HG03460 (cell line): Measurements from ENCODE around the gene MINDY4.
"Not testable (repeated sequence)": the region's sequence is repeated elsewhere in the genome, so short reads cannot be mapped to it uniquely, and the experiment has no call there.

Experiments used
- ATAC-seq: cut with Tn5 transposase; IDR thresholded peaks from one replicate; pipeline ENCODE4 v1.9.1; 2021; ENCODE audit not compliant: unreplicated experiment

MINDY4 gene

DNA sequence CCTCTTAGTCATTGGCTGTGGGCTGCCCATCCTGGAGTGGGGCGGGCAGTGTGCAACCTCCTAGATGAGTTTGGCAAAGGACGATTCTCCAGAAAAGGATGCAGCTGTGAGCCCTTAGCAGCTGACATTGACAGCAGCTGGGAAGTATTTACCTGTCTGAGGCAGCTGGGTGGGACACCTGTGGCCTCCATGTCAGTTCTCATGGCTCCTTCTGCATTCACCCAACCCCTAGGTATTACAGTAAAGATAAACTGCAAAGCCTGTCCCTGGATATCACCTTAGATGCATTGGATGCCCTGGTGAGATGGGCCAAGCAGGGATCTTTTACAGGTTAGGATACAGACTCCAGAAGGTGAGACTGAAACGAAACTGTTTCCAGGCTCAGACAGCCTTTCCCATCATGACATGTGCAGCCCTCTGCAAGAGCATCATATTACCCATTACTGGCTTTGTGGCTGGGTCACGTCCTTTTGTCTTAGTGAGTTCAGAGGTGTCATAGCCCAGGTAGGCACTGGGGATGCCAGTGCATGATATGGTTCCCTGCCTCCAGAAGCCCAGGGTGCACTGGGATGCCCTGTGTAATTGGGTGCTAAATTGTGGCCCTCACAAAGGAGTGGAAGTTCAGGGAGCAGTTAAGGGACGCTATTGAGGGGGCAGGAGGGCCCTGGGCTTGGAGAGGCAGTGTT, 28.9 kb downstream of the MINDY4 start:
- ATAC-seq, result no peak

- no peak for ATAC-seq
These were observed 29.6 kb downstream of the MINDY4 start for GRCh38 chr7:30800785-30801252.

GRCh38 chr7:30802812-30803211, 31.6 kb downstream of the MINDY4 start:
- ATAC-seq, result no peak

- no peak for ATAC-seq
These were observed 33.0 kb downstream of the MINDY4 start for GRCh38 chr7:30804078-30804661.

- ATAC-seq, result no peak
These were observed 34.0 kb downstream of the MINDY4 start for GRCh38 chr7:30805081-30805691.

DNA sequence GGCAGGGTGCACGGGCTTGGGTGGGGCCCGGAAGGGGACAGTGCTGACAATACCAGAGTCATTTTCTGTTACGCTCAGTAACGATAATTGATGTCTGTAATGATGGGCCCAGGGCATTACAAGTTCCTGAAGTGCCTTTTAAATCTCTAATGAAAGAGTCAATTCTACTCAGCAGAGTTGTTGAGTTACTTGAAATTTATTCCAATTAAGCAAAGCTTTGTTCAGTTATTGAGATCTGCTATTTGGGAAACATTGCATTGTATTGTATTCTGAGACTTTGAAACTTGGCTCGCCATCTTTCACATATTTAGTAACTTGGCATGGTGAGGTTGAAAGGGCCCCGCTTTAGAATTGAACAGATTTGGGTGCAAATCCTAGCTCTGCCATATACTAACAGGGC, 34.7 kb downstream of the MINDY4 start:
- ATAC-seq, result no peak

DNA sequence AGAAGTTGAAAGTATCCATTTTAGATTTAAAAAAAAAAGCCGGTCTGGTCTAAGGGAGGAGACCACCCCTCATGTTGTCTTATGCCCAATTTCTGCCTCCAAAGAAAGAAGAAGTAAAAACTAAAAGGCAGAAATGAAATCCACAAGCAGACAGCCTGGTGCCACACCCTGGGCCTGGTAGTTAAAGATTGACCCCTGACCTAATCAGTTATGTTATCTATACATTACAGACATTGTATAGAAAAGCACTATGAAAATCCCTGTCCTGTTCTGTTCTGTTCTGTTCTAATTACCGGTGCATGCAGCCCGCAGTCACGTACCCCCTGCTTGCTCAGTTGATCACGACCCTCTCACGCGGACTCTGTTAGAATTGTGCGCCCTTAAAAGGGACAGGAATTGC, 36.3 kb downstream of the MINDY4 start:
- ATAC-seq, result not testable (repeated sequence)

- not testable (repeated sequence) for ATAC-seq
These were observed 36.7 kb downstream of the MINDY4 start for GRCh38 chr7:30807941-30808340.

DNA sequence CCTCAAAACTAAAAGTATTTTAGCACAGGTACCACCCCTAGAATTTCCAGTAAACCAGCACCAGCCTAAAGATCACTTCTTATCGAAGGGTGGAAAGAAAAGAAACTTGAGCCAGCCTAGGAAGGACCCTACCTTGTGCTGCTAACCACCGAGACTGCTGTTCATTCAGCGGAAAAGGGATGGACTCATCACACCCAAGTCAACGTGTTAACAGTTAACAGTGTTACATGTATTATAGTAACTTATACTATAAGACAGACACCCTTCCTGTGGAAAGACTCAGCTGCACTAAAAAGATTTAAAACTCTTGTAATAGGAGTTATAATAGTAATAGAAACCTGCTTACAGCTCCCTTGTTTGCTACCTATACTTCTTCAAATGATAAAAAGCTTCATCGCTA, 39.8 kb downstream of the MINDY4 start:
- no peak for ATAC-seq

GRCh38 chr7:30812676-30813075, 41.5 kb downstream of the MINDY4 start:
- no peak for ATAC-seq

DNA sequence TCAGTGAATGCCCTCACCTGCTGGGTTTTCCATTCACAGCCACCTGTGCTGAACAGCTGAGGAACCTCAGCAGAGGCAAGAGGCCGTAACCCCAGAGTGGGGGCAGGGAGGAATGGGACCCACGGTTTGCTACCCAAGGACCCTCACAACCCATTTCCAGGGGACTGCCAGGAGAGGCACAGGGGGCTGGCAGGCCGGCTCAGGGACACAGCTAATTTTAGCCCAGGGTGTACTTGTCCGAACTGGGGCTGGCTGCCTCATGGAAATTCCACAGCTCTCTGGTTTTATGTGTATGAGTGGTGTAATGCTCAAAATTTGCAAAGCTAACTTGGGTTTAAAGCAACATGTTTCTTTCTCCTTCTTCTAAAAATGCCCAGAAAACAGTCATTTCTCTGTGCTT, 42.2 kb downstream of the MINDY4 start:
- ATAC-seq, result no peak

DNA sequence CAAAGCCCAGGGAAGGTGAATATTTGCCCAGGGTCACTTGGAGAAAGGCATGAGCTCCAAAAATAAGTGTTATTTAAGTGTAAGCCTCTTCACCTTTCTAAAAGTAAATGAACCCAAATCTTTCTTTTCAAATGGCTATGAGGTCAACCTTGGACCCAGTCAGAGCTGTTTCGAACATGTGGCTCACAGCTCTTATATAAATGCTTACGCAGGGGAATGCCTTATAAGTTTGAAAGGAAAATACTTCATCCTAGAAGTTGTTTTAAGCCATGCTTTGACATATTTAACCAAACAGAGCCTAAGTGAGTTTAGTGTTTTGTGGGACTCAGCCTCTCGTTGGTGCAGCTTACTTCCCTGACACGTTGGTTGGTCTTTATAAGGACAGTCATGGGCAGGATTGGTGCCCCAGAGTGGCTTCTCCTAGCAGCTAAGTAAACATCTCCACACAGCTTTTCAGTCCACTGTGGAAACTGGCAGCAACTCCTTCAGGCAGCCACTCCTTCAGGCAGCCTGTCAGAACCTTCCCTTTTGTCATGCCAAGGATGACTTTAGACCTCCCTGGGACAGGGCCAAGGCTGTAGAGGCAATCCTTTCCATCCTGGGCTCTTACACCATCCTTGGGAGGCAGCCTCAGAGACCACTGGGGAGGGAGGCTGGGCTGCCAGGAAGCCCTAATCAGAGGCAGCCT, 43.6 kb downstream of the MINDY4 start:
- ATAC-seq, result no peak

GRCh38 chr7:30815388-30815854, 44.2 kb downstream of the MINDY4 start:
- no peak for ATAC-seq

GRCh38 chr7:30815951-30816644, 44.9 kb downstream of the MINDY4 start:
- no peak for ATAC-seq

GRCh38 chr7:30816645-30817370, 45.6 kb downstream of the MINDY4 start:
- no peak for ATAC-seq

- no peak for ATAC-seq
These were observed 46.2 kb downstream of the MINDY4 start for GRCh38 chr7:30817371-30817767.

DNA sequence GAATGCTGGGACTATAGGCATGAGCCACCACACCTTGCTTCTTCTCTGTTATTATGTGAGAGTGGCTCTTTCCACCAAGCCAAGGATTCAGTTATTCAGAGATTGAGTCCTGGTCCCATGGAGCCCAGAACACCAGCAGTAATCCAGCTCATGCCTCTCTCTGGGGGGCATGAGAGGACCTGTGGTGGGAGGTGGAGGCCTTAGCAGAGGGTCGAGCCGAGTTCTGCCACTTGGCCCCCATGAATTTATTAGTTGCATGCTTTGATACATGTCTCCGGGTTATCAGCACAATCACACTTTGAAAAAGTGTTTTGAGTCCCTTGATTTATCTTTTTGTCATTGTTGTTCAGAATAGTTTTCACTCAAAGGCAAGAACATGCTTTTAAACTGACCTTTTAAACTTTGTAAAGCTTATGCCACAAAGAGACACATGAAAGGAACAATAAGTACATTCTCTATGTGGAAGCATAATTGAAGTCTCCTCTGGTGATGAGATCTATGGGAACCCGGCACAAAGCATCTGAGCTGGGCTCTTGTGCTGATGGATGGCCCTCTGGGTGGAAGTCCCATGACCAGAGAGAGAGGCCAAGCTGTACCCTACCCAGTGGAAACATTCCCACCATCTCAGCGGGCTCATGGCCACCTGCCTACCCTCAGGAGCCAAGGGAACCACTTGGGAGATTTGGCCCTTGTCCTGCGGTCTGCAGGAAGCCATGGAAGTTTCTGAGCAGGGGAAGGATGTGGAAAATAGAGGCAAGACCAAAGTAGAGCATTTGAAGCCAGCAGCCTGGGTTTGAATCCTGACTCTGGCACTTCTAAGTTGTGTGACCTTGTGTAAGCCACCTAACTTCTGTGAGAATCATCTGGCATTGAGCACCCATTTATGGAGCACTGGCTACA, 53.9 kb downstream of the MINDY4 start:
- ATAC-seq, result no peak

GRCh38 chr7:30826181-30826580, 55.0 kb downstream of the MINDY4 start:
- no peak for ATAC-seq

DNA sequence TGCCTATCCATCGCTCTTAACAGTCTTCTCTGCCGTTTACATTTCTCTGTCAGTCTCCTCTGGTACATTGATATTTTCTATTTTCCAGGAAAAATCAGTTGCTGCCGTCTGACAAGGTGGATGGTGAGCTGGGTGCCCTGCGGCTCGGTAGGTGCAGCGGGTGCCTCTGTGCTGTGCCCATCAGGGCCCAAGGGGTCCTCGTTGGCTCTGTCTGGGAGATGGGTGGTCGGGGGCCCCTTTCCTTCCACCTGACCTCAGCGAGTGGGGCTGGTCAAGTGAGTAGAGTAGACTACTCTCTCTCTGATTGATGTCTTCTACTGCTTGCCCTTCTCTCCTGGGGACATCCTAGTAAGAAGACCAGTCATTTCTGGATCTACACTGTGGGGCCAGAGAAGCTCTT, 57.4 kb downstream of the MINDY4 start:
- ATAC-seq, result no peak
